ENCODE measurements around the gene FCGR1A. TPM values are rescaled to one million over a fixed set of nuclear protein-coding genes. Genes with fewer than 3 reads are reported as not detected.
"Not testable (repeated sequence)": the region's sequence is repeated elsewhere in the genome, so short reads cannot be mapped to it uniquely, and the experiment has no call there.

FCGR1A gene
- total and polyA plus RNA-seq, 2 of the 4 experiments (the other 2 are of a cell fraction) = not detected

DNA sequence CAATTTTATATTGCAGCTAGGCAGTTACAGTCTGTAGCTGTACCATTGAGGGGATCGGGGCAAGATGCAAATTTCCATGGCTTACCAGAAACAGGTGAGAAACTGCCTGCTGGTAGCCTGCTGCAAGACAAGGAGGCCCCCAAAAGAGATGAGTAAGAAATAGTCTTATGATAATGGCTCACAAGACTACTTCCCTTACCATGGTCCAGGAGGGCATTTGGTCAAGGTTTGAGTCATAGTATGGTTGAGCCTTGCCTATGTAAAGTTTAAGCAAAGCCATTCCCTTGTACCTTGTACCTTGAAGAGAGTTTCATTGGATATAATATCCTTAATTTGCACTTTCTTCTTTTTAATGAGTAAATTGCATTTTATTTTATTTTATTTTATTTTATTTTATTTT, 30.3 kb upstream of the FCGR1A start:
- H3K27ac ChIP-seq (ENCODE audit: insufficient read depth, low read length); H3K27me3 ChIP-seq (ENCODE audit: control insufficient read depth, insufficient read depth, low read length); POLR2A ChIA-PET (ENCODE audit: unreplicated experiment); H3K4me1 ChIP-seq (ENCODE audit: control insufficient read depth, insufficient read depth, low read length); H3K9me1 ChIP-seq (ENCODE audit: insufficient read depth, low read length); H2BK15ac ChIP-seq (ENCODE audit: low read depth, low read length); dilution Hi-C loops (cut with HindIII; ENCODE audit: low sequenced_read_pairs, unreplicated experiment); H3K23ac ChIP-seq (ENCODE audit: low read depth, low read length); H3K4me3 ChIP-seq (ENCODE audit: insufficient read depth, low read depth, low read length); H2BK5ac ChIP-seq (ENCODE audit: low read depth, low read length, poor library complexity, severe bottlenecking); H2BK120ac ChIP-seq (ENCODE audit: low read depth, low read length); H3K79me1 ChIP-seq (ENCODE audit: low read depth in 1 of 2, low read length in 2 of 2); ATAC-seq (ENCODE audit: low read depth); H4K20me1 ChIP-seq (ENCODE audit: insufficient read depth, low read length); H2AFZ ChIP-seq (replicated peaks; ENCODE audit: low read length, poor library complexity); DNase-seq; intact Hi-C loops (cut with micrococcal nuclease); CTCF ChIA-PET; H3K4me2 ChIP-seq (ENCODE audit: low read depth, low read length); BruUV-seq (replicated peaks); H2AK5ac ChIP-seq (ENCODE audit: low read depth, low read length); H4K91ac ChIP-seq (ENCODE audit: insufficient read depth, low read depth, low read length); H3K9ac ChIP-seq (ENCODE audit: low read depth, low read length); H3K4ac ChIP-seq (ENCODE audit: low read depth, low read length); H3K14ac ChIP-seq (replicated peaks; ENCODE audit: low read depth, low read length); H3K9me3 ChIP-seq (ENCODE audit: control insufficient read depth, insufficient read depth, low read length); H4K8ac ChIP-seq (ENCODE audit: low read depth in 2 of 2, low read length in 2 of 2); in situ Hi-C loops (cut with MboI; ENCODE audit: low sequenced_read_pairs); H3K18ac ChIP-seq (ENCODE audit: low read depth, low read length); H3K56ac ChIP-seq (ENCODE audit: extremely low read depth, insufficient read depth, low read length); H3K36me3 ChIP-seq (ENCODE audit: control insufficient read depth, insufficient read depth, low read length); H2AK9ac ChIP-seq (replicated peaks; ENCODE audit: low read depth, low read length, poor library complexity); H4K5ac ChIP-seq (ENCODE audit: low read depth, low read length); H2BK20ac ChIP-seq (ENCODE audit: low read depth, low read length): not testable (repeated sequence)
- WGBS, 2 experiments (ENCODE audit: extremely low coverage in 2 of 2, insufficient read length in 1 of 2) = no CpG with 5 or more reads among the region's 1 CpG

DNA sequence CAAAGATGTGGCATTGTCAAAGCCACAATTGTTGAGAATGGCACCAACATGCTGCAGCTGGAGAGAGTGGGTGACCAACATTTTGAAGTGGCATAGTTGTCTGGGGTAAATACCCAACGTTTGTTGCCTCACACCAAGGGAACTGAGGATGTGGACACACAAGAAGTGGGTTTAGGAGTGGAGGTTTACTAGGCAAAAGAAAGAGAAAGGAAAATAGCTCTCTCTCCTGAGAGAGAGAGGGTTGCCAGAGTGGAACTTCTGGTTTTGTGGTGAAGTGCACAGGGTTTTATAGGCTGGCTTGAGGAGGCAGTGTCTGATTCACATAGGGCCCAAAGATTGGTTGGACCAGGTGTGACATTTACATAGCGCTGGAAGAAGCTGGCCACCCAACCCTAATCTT, 29.0 kb upstream of the FCGR1A start:
- H3K23ac ChIP-seq (ENCODE audit: low read depth, low read length); H4K8ac ChIP-seq (ENCODE audit: low read depth in 2 of 2, low read length in 2 of 2); H2BK20ac ChIP-seq (ENCODE audit: low read depth, low read length); H2AK5ac ChIP-seq (ENCODE audit: low read depth, low read length); H2BK15ac ChIP-seq (ENCODE audit: low read depth, low read length); H2BK120ac ChIP-seq (ENCODE audit: low read depth, low read length); H3K27ac ChIP-seq (ENCODE audit: insufficient read depth, low read length); H4K91ac ChIP-seq (ENCODE audit: insufficient read depth, low read depth, low read length); H4K20me1 ChIP-seq (ENCODE audit: insufficient read depth, low read length); H3K14ac ChIP-seq (replicated peaks; ENCODE audit: low read depth, low read length); in situ Hi-C loops (cut with MboI; ENCODE audit: low sequenced_read_pairs); H3K4me1 ChIP-seq (ENCODE audit: control insufficient read depth, insufficient read depth, low read length); H3K79me1 ChIP-seq (ENCODE audit: low read depth in 1 of 2, low read length in 2 of 2); H2BK5ac ChIP-seq (ENCODE audit: low read depth, low read length, poor library complexity, severe bottlenecking); H3K9me3 ChIP-seq (ENCODE audit: control insufficient read depth, insufficient read depth, low read length); H3K4me3 ChIP-seq (ENCODE audit: insufficient read depth, low read depth, low read length); CTCF ChIA-PET; H3K27me3 ChIP-seq (ENCODE audit: control insufficient read depth, insufficient read depth, low read length); intact Hi-C loops (cut with micrococcal nuclease); H3K4me2 ChIP-seq (ENCODE audit: low read depth, low read length); H4K5ac ChIP-seq (ENCODE audit: low read depth, low read length); H3K36me3 ChIP-seq (ENCODE audit: control insufficient read depth, insufficient read depth, low read length); H3K4ac ChIP-seq (ENCODE audit: low read depth, low read length); POLR2A ChIA-PET (ENCODE audit: unreplicated experiment); H3K9me1 ChIP-seq (ENCODE audit: insufficient read depth, low read length); H2AK9ac ChIP-seq (replicated peaks; ENCODE audit: low read depth, low read length, poor library complexity); ATAC-seq (ENCODE audit: low read depth); dilution Hi-C loops (cut with HindIII; ENCODE audit: low sequenced_read_pairs, unreplicated experiment); H3K56ac ChIP-seq (ENCODE audit: extremely low read depth, insufficient read depth, low read length); BruUV-seq (replicated peaks); H3K18ac ChIP-seq (ENCODE audit: low read depth, low read length); H3K9ac ChIP-seq (ENCODE audit: low read depth, low read length); H2AFZ ChIP-seq (replicated peaks; ENCODE audit: low read length, poor library complexity); DNase-seq: not testable (repeated sequence)
- WGBS, 2 experiments (ENCODE audit: extremely low coverage in 2 of 2, insufficient read length in 1 of 2) = no CpG with 5 or more reads among the region's 2 CpGs

Data from IMR-90 (cell line).